ENCODE data around the gene TMC5.
"Not testable (repeated sequence)": the region's sequence is repeated elsewhere in the genome, so short reads cannot be mapped to it uniquely, and the experiment has no call there.

TMC5 gene, protein sequence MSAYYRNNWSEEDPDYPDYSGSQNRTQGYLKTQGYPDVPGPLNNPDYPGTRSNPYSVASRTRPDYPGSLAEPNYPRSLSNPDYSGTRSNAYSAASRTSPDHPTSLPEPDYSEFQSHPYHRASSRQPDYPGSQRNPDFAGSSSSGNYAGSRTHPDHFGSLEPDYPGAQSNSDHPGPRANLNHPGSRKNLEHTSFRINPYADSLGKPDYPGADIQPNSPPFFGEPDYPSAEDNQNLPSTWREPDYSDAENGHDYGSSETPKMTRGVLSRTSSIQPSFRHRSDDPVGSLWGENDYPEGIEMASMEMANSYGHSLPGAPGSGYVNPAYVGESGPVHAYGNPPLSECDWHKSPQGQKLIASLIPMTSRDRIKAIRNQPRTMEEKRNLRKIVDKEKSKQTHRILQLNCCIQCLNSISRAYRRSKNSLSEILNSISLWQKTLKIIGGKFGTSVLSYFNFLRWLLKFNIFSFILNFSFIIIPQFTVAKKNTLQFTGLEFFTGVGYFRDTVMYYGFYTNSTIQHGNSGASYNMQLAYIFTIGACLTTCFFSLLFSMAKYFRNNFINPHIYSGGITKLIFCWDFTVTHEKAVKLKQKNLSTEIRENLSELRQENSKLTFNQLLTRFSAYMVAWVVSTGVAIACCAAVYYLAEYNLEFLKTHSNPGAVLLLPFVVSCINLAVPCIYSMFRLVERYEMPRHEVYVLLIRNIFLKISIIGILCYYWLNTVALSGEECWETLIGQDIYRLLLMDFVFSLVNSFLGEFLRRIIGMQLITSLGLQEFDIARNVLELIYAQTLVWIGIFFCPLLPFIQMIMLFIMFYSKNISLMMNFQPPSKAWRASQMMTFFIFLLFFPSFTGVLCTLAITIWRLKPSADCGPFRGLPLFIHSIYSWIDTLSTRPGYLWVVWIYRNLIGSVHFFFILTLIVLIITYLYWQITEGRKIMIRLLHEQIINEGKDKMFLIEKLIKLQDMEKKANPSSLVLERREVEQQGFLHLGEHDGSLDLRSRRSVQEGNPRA

DNA sequence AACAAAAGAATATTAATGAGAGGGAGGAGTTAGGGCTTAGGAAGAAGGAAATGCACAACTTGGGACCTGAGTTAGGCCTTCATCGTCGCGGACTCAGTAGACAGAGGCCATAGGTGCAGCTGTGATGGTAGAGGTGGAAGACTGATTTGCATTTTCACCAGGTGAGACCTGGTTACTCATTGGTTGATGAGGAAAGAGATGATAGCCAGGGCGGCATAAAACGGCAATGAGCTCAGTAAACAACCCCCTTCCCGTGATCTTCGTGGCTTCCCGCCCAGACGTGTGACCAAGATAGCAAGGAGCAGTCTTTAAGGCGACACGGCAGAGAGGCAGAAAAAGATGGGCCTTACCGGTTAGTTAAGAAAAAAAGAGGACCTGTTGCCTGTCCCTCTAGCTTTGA is at the start of gene TMC5:
Gene TMC5 (plus strand): TSS at position 244 of the 400 bp plus-strand sequence. CDS start 22,156 bp downstream, outside the sequence.
- no peak for DNase-seq (ENCODE audit: low spot score)

DNA sequence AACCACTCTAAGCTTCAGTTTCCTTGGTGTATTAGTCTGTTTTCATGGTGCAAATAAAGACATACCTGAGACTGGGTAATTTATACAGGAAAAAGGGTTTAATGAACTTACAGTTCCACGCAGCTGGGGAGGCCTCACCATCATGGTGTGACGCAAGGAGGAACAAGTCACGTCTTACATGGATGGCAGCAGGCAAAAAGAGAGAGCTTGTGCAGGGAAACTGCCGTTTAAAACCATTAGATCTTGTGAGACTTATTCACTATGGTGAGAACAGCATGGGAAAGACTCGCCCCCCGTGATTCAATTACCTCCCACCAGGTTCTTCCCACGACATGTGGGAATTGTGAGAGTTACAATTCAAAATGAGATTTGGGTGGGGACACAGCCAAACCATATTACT is 45.1 kb upstream of the TMC5 start:
- not testable (repeated sequence) for DNase-seq (ENCODE audit: low spot score)

GRCh38 chr16:19374402-19374801 is 43.3 kb upstream of the TMC5 start:
- DNase-seq (ENCODE audit: low spot score) = no peak

DNA sequence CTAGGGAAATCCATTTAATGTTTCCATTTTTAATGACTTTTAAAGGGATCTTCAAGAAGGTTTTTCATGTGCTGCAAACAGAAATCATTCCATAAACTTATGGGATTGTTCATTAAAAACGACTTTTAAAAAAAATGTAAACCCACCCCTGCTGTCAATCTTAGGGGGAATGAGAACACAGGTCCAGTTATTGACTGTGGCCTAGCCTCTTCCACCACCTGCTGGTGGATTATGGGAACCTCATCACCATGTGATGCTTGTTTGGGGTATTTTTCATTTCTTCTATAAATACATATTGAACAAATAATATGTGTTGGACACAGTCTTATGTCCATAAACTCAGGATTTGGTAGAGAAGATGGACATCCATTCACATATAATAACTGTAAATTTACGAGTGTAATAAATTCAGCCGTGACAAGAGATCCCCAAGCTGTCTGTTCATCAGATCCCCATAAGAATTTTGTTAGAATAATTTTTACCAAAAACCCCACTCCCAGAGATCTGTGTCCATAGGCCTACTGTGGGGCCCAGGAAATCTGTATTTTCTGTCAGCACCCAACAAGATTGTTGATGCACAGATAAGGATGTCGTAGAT is 42.0 kb upstream of the TMC5 start:
- peak; percentile 42 for DNase-seq (ENCODE audit: low spot score)

DNA sequence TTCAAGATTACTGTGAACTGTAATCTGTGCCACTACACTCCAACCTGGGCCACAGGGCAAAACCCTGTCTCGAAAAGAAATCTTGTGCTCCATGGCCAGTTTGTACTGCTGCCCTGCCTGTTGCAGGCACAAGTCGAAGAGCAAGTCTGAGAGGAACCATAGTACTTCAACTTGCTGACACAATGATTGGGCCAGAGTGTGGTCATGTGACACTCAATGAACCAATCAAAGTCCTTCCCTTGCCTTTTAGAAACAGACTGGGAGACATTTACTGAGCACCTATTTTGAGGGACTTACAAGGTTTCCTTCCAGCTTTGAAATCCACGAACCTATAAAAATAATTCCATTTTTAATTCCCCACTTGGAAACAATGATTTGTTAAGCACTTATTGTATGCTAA is 39.8 kb upstream of the TMC5 start:
- no peak for DNase-seq (ENCODE audit: low spot score)

GRCh38 chr16:19378511-19378910 is 39.2 kb upstream of the TMC5 start:
- DNase-seq (ENCODE audit: low spot score) = no peak

- no peak for DNase-seq (ENCODE audit: low spot score)
These were observed 37.8 kb upstream of the TMC5 start for GRCh38 chr16:19379838-19380237.

DNA sequence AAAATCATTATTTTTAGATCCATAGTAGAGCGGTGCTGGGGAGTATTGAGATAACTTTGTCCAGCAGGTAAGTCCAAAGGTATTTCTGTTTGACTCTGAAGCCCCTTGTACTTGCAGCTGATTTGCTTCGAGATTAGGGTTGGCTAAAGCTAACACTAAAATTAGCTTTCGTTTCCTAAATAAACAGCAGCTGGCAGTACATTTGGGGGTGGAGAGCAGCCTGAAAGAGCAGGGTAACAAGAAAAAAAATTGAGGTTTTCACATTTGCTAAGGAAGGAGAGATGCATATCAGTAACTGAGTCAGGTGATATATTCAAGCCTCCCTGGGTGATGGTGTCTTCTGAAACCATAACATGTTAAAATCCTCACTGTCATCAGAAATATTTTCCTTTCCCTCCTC is 37.4 kb upstream of the TMC5 start:
- DNase-seq (ENCODE audit: low spot score) = no peak

DNA sequence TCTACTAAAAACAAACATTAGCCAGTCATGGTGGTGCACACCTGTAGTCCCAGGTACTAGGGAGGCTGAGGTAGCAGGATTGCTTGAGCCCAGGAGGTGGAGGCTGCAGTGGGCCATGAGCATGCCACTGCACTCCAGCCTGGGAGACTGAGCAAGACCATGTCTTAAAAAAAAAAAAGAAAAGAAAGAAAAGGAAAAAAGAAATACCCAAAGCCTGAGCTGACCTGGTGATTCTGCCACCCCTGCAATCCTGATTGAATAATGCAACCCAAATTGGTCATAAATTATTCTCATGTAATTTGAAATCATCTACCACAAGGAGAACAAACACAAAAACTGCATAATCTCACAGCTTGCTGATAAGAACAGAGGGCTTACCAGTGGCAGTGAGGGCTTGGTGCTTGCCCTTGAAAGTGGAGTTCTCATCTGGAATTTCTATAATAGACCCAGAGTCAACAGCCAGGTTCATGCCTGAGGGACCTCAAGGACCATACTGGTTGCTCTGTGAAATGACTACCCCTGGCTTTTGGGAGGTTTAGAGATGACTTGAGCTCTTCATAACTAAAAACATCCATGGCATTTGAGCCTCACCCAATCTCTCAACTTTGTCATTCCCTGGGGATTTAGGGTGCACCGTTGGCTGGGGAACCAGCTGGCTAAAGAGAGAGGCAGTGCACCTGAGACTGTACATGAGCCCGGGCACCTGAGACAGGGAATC is 35.4 kb upstream of the TMC5 start:
- no peak for DNase-seq (ENCODE audit: low spot score)

DNA sequence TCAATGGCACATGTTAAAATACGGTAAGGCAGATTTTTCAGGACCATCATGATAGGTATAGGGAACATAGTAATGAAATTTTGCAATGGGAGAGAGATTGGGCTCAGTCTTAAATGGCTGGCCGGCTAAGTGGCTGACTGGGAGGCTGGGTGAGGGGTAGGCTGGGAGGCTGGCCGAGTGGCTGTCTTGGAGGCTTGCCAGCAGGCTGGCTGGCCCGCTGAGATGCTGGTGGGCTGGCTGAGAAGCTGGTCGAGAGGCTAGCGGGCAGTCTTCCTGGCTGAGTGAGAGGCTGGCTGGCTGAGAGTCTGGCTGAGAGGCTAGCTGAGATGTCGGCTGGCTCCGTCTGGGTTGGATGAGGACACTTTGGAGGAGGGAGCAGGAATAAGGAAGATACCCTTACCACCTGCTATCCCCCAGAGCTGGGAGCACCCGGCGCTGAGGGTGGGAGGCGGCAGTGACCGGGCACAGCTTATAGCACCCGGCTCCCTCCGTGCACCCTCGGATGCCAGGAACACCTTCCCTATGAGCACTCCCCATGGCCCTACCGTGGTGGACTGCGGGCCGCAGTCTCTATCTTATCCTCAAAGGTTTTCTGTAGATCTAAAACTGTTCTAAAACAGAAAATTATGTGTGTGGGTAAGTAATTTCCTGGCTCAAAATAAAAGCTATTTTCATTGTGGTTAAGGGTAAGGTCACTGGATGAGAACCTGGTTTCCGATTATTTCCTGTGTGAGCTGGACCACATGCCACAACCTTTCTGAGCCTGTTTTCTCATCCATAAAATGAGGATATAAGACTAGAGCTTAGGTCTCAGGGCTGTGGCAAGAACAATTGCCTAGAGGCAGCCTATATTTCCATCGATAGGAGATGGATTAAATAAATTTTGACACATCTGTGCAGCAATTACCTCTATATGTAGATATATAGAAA is 34.5 kb upstream of the TMC5 start:
- no peak for DNase-seq (ENCODE audit: low spot score)

- DNase-seq (ENCODE audit: low spot score) = no peak
These were observed 33.0 kb upstream of the TMC5 start for GRCh38 chr16:19384656-19385055.

DNA sequence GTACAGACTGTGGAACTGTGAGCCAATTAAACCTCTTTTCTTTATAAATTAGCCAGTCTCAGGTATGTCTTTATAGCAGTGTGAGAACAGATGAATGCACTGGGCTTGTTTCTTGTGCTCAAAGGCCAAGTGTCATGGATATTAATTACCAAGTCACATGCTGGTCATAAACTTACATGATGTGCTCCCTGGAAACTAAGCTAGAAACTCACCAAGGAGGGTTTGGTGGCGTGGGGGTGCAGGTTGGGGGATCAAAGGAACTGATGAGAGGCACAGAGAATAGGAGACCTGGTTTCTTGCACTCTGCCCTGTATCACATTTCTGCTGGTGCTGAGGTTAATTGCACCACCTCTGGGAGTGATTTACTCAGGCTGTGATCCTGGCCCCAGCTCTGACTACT is 31.2 kb upstream of the TMC5 start:
- no peak for DNase-seq (ENCODE audit: low spot score)

DNA sequence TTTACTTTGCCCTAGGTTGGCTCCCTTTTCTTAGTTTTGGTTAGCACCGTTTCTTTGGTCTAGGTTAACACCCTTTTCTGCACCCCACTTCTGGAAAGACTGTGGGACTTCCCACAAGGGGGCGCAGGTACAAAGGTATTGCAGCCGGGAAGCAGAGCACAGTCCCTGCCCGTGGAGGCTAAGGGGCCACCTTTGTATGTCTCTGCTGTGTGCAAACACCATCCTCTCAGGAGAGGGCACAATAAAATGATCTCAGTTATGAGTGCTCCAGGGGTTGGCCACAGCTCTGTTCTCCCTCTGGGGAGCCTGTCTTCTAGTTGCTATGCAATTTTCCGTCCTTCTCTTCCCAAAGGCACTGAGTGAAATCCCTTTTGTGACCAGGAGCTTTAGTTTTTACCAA is 28.4 kb upstream of the TMC5 start:
- DNase-seq (ENCODE audit: low spot score) = no peak

- DNase-seq (ENCODE audit: low spot score) = not testable (repeated sequence)
These were observed 26.4 kb upstream of the TMC5 start for GRCh38 chr16:19391185-19391776.

DNA sequence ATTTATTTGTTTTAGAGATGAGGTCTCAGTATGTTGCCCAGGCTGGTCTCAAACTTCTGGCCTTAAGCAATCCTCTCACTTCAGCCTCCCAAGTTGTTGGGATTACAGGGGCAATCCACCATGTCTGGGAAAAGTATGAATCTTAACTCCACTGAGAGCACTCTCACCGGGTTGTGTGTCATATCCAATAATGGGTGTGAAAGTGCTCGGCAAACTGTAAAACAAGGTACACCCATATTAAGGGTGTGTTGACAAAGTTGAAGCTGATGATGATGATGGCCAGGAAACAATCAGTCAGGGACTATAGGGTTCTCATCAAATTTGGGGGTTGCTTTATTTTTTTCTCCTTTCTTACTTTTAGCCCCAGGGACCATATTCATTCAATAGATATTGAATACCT is 25.3 kb upstream of the TMC5 start:
- no peak for DNase-seq (ENCODE audit: low spot score)

DNA sequence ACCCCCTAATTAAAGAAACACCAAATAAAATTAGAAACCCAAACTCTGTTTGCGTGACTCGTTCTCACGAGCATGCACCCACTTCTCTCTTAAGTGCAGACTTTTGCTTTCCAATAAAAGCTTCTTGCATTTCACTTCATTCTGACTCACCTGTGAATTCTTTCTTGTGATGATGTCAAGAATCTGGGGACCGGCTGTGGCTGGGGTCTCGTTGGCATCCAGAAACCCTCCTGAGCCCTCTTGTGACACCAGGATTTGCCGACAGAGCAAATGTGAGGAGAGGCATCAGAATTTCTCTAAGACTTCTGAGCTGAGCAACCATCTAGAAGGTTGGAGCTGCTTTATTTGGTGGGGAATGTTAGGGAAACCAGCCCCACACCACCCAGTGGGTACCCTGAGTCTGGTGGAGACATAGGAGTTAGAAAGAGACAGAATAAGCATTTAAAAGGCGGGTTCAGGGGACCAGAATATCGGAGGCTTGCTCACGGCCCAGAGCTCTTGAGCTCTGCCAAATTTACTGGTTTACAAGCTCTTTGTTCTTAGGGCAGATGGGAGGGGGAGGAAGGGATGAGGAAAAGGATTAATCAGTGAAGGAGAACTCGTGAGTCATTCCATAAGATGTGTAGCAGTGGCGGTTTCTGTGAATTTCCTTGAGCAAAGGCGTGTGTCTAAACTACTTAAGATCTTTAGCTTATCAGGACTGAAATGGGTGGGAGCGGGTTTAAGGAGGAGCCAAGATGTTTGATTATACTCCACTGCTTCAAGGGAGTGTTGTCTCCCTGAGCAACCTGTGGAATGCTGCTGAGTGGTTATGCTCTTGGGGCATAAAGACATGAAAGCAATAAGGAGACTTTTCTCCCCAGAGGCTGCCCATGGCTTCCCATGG is 24.2 kb upstream of the TMC5 start:
- no peak for DNase-seq (ENCODE audit: low spot score)

- not testable (repeated sequence) for DNase-seq (ENCODE audit: low spot score)
These were observed 21.9 kb upstream of the TMC5 start for GRCh38 chr16:19395646-19396267.

GRCh38 chr16:19396555-19397011 is 21.1 kb upstream of the TMC5 start:
- no peak for DNase-seq (ENCODE audit: low spot score)

GRCh38 chr16:19397373-19397772 is 20.3 kb upstream of the TMC5 start:
- not testable (repeated sequence) for DNase-seq (ENCODE audit: low spot score)
